SK-MEL-5 (cell line): ENCODE data around the gene SESN1. TPM values are rescaled to one million over a fixed set of nuclear protein-coding genes. Genes with fewer than 3 reads are reported as not detected.
"Not testable (repeated sequence)": the region's sequence is repeated elsewhere in the genome, so short reads cannot be mapped to it uniquely, and the experiment has no call there.

Experiments
- DNase-seq: peaks from one replicate; pipeline ENCODE4 v3.0.0-alpha.2; 2016; ENCODE audit warnings: low read depth, low spot score
- in situ Hi-C: cut with HindIII; loops from 2 replicates; pipeline ENCODE4 v1.10.0; 2016; ENCODE audit warnings: low sequenced_read_pairs, high pct_unique_total_duplicates, low pct_unique_long_range_greater_than_20kb
- total RNA-seq: library from RNA; depleted of rRNA; stranded (reverse); fragments of >200 nt; shearing (Covaris generic); gene quantifications from 2 replicates; pipeline ENCODE4 v1.2.3, GENCODE V29; 2014

Gene SESN1
- total RNA-seq, 1 experiment from 2014 or later: 24.7 TPM

- in situ Hi-C loops: no loop called here
- DNase-seq: no peak
Observed at GRCh38 chr6:109102762-109103161, 8.1 kb upstream of the SESN1 start.

GRCh38 chr6:109097661-109098060 is 3.0 kb upstream of the SESN1 start:
- no peak for DNase-seq
- in situ Hi-C loops: no loop called here

- in situ Hi-C loops: no loop called here
- no peak for DNase-seq
Observed at GRCh38 chr6:109096208-109096607, 1.6 kb upstream of the SESN1 start.

GRCh38 chr6:109095835-109096084 is 1.1 kb upstream of the SESN1 start:
- in situ Hi-C loops: no loop called here
- DNase-seq: no peak

- DNase-seq: peak; percentile 94
- in situ Hi-C loops: no loop called here
Observed at GRCh38 chr6:109095036-109095834, 589 bp upstream of the SESN1 start, which contains the start of gene CEP57L1. Gene CEP57L1, plus strand, starts transcription at chr6:109095507. Its CDS starts 49,715 bp downstream, at chr6:109145222.

GRCh38 chr6:109093732-109094415 is 772 bp downstream of the SESN1 start:
- in situ Hi-C loops: no loop called here

GRCh38 chr6:109092074-109092473 is 2.6 kb downstream of the SESN1 start:
- in situ Hi-C loops: no loop called here
- no peak for DNase-seq

More at GRCh38 chr6:109093732-109094415, 772 bp downstream of the SESN1 start:
- DNase-seq: no peak

- in situ Hi-C loops: no loop called here
- DNase-seq: no peak
Observed at GRCh38 chr6:109091314-109092024, 3.2 kb downstream of the SESN1 start.

GRCh38 chr6:109088995-109089394 is 5.7 kb downstream of the SESN1 start:
- in situ Hi-C loops: no loop called here

GRCh38 chr6:109087661-109088264 is 6.9 kb downstream of the SESN1 start:
- in situ Hi-C loops: no loop called here

More at GRCh38 chr6:109088995-109089394, 5.7 kb downstream of the SESN1 start:
- no peak for DNase-seq

GRCh38 chr6:109084146-109084545 is 10.5 kb downstream of the SESN1 start:
- DNase-seq, in situ Hi-C loops: not testable (repeated sequence)

More at GRCh38 chr6:109087661-109088264, 6.9 kb downstream of the SESN1 start:
- DNase-seq: peak; percentile 68

GRCh38 chr6:109083657-109084056 is 11.0 kb downstream of the SESN1 start:
- DNase-seq: no peak
- in situ Hi-C loops: no loop called here

- DNase-seq: peak; percentile 12
- in situ Hi-C loops: no loop called here
Observed at GRCh38 chr6:109082188-109082577, 12.5 kb downstream of the SESN1 start.

GRCh38 chr6:109081516-109082187 is 13.0 kb downstream of the SESN1 start:
- in situ Hi-C loops: no loop called here
- no peak for DNase-seq

GRCh38 chr6:109081026-109081425 is 13.6 kb downstream of the SESN1 start:
- DNase-seq: no peak
- in situ Hi-C loops: no loop called here

GRCh38 chr6:109079981-109080380 is 14.7 kb downstream of the SESN1 start:
- DNase-seq: no peak
- in situ Hi-C loops: no loop called here

GRCh38 chr6:109076377-109076776 is 18.3 kb downstream of the SESN1 start:
- DNase-seq: no peak
- in situ Hi-C loops: no loop called here

- in situ Hi-C loops: no loop called here
- DNase-seq: no peak
Observed at GRCh38 chr6:109075934-109076333, 18.7 kb downstream of the SESN1 start.
